IPS DF 6.9 (cell line): ENCODE data around the gene RAD21L1.
"Not testable (repeated sequence)": the region's sequence is repeated elsewhere in the genome, so short reads cannot be mapped to it uniquely, and the experiment has no call there.

Experiments used
- DNase-seq: peaks from one replicate; pipeline ENCODE4 v3.0.0-alpha.2; 2013; ENCODE audit warnings: low read depth, low spot score
- H3K27ac ChIP-seq: one replicate; pipeline ENCODE4 v1.5.1; 2013; ENCODE audit warnings: low read length, control low read depth
- H3K27me3 ChIP-seq: 2 replicates; pipeline ENCODE4 v1.6.1; 2013; ENCODE audit warnings: mild to moderate bottlenecking, low read length; ENCODE audit not compliant: control insufficient read depth, insufficient read depth
- H3K36me3 ChIP-seq: 2 replicates; pipeline ENCODE4 v1.6.1; 2013; ENCODE audit warnings: low read length; ENCODE audit not compliant: control insufficient read depth, insufficient read depth
- H3K4me1 ChIP-seq: 2 replicates; pipeline ENCODE4 v1.6.1; 2013; ENCODE audit warnings: low read length; ENCODE audit not compliant: control insufficient read depth, insufficient read depth
- H3K4me3 ChIP-seq: 2 replicates; pipeline ENCODE4 v1.5.1; 2013; ENCODE audit warnings: mild to moderate bottlenecking, low read length
- H3K9me3 ChIP-seq: 2 replicates; pipeline ENCODE4 v1.6.1; 2013; ENCODE audit warnings: low read length, inconsistent platforms; ENCODE audit not compliant: control insufficient read depth, insufficient read depth
- WGBS: extraction: QIAGEN DNeasy Blood & Tissue Kit; methylation state at CpG from one replicate; pipeline ENCODE4 v1.1.7; 2013; ENCODE audit warnings: mixed read lengths, missing lambda C conversion rate; ENCODE audit not compliant: insufficient read length, insufficient coverage; 5-methylcytosine and 5-hydroxymethylcytosine counted together

RAD21L1 gene

GRCh38 chr20:1209447-1210387, 16.1 kb upstream of the RAD21L1 start:
- WGBS, result no CpG with 5 or more reads among the region's 5 CpGs
- Histone ChIP-seq H3K27ac (no peak overlapping the region), H3K27me3 (no peaks in the 10 kb centered on the region), H3K36me3 (no peaks in the 10 kb centered on the region), H3K9me3 (no peaks in the 10 kb centered on the region), H3K4me1 (0 out of 2 replicates have a peak, but pooled peaks cover 2% of the 10 kb centered on the region), H3K4me3 (no peak overlapping the region)
- no peak for DNase-seq

- Histone ChIP-seq H3K27me3 (no peaks in the 10 kb centered on the region), H3K27ac (no peak overlapping the region), H3K4me1 (0 out of 2 replicates have a peak, but pooled peaks cover 2% of the 10 kb centered on the region), H3K4me3 (no peak overlapping the region), H3K36me3 (no peaks in the 10 kb centered on the region), H3K9me3 (no peaks in the 10 kb centered on the region)
- no peak for DNase-seq
- WGBS, result no CpG with 5 or more reads among the region's 1 CpG
Measured at GRCh38 chr20:1210501-1210900, 15.3 kb upstream of the RAD21L1 start.

- no peak overlapping the region for H3K27ac ChIP-seq
- H3K4me1 ChIP-seq, result 0 out of 2 replicates have a peak, but pooled peaks cover 2% of the 10 kb centered on the region
- DNase-seq, result no peak
- H3K36me3 ChIP-seq, result no peaks in the 10 kb centered on the region
- no peaks in the 10 kb centered on the region for H3K27me3 ChIP-seq
- no peaks in the 10 kb centered on the region for H3K9me3 ChIP-seq
- no peak overlapping the region for H3K4me3 ChIP-seq
Measured at GRCh38 chr20:1212023-1212422, 13.8 kb upstream of the RAD21L1 start.

- DNase-seq, result peak; percentile 73
- no peaks in the 10 kb centered on the region for H3K27me3 ChIP-seq
- H3K4me3 ChIP-seq, result no peak overlapping the region
- WGBS, result no CpG with 5 or more reads among the region's 21 CpGs
- no peak overlapping the region for H3K27ac ChIP-seq
- H3K9me3 ChIP-seq, result no peaks in the 10 kb centered on the region
- H3K4me1 ChIP-seq, result 0 out of 2 replicates have a peak, but pooled peaks cover 2% of the 10 kb centered on the region
- H3K36me3 ChIP-seq, result no peaks in the 10 kb centered on the region
Measured at GRCh38 chr20:1212607-1213396, 13.0 kb upstream of the RAD21L1 start.

GRCh38 chr20:1214838-1215261, 11.0 kb upstream of the RAD21L1 start:
- Histone ChIP-seq H3K36me3 (no peaks in the 10 kb centered on the region), H3K27ac (no peak overlapping the region), H3K27me3 (no peaks in the 10 kb centered on the region), H3K9me3 (no peaks in the 10 kb centered on the region), H3K4me1 (0 out of 2 replicates have a peak, but pooled peaks cover 2% of the 10 kb centered on the region), H3K4me3 (no peak overlapping the region)
- no peak for DNase-seq
- no CpG with 5 or more reads among the region's 4 CpGs for WGBS

GRCh38 chr20:1215386-1216170, 10.3 kb upstream of the RAD21L1 start:
- no peaks in the 10 kb centered on the region for H3K27me3 ChIP-seq
- H3K27ac ChIP-seq, result no peak overlapping the region
- no peaks in the 10 kb centered on the region for H3K9me3 ChIP-seq
- H3K36me3 ChIP-seq, result no peaks in the 10 kb centered on the region
- 0 out of 2 replicates have a peak, but pooled peaks cover 2% of the 10 kb centered on the region for H3K4me1 ChIP-seq
- no peak for DNase-seq
- no peak overlapping the region for H3K4me3 ChIP-seq
- WGBS, result no CpG with 5 or more reads among the region's 11 CpGs

- H3K27ac ChIP-seq, H3K27me3 ChIP-seq, H3K4me3 ChIP-seq, H3K4me1 ChIP-seq, H3K36me3 ChIP-seq, H3K9me3 ChIP-seq, DNase-seq: not testable (repeated sequence)
- WGBS, result no CpG with 5 or more reads among the region's 19 CpGs
Measured at GRCh38 chr20:1216527-1217427, 9.1 kb upstream of the RAD21L1 start.

GRCh38 chr20:1222750-1223149, 3.1 kb upstream of the RAD21L1 start:
- not testable (repeated sequence) for H3K27ac ChIP-seq, H3K4me1 ChIP-seq, H3K4me3 ChIP-seq, DNase-seq, H3K27me3 ChIP-seq, H3K36me3 ChIP-seq, H3K9me3 ChIP-seq
- no CpG with 5 or more reads among the region's 4 CpGs for WGBS

- DNase-seq, result no peak
- no CpG with 5 or more reads among the region's 20 CpGs for WGBS
- H3K27ac ChIP-seq, result no peak overlapping the region
Measured at GRCh38 chr20:1224205-1224890, 1.5 kb upstream of the RAD21L1 start.

More at GRCh38 chr20:1224205-1224890, 1.5 kb upstream of the RAD21L1 start:
- Histone ChIP-seq H3K9me3 (no peaks in the 10 kb centered on the region), H3K4me1 (no peaks in the 10 kb centered on the region), H3K4me3 (no peak overlapping the region), H3K27me3 (no peaks in the 10 kb centered on the region; the same call in 1 of the 2 replicates), H3K36me3 (no peaks in the 10 kb centered on the region)
